ENCODE results near the gene CCDC149. TPM values are rescaled to one million over a fixed set of nuclear protein-coding genes. Genes with fewer than 3 reads are reported as not detected.

Gene CCDC149
- total RNA-seq, 1 experiment from 2014 or later = 7.9 TPM

- H3K27ac ChIP-seq (ENCODE audit: low read length) = no peak overlapping the region
- no peaks in the 10 kb centered on the region for H3K36me3 ChIP-seq (ENCODE audit: low read depth, low read length)
- DNase-seq (no peak), ATAC-seq (no peak)
- no peak overlapping the region for H2AFZ ChIP-seq (ENCODE audit: low read length)
- CTCF ChIA-PET = no interaction called here
- peaks cover 8% of the 10 kb centered on the region for H3K4me1 ChIP-seq (ENCODE audit: insufficient read depth, low read length)
- H3K9me2 ChIP-seq (replicated peaks; ENCODE audit: low read length) = no peaks in the 10 kb centered on the region
- no peaks in the 10 kb centered on the region for H3K9me3 ChIP-seq (ENCODE audit: low read length)
- intact Hi-C loops (cut with micrococcal nuclease) = no loop called here
- no peaks in the 10 kb centered on the region for H3K79me2 ChIP-seq (ENCODE audit: low read length)
- POLR2A ChIA-PET (ENCODE audit: unreplicated experiment) = no interaction called here
- no peak overlapping the region for H3K4me3 ChIP-seq (ENCODE audit: low read length)
- no peak for TF ChIP-seq EZH2phosphoT487 (IDR thresholded peaks at IDR 0.05; ENCODE audit: borderline replicate concordance, low read length)
- TF ChIP-seq EZH2 (IDR thresholded peaks at IDR 0.05; ENCODE audit: low read length, unreplicated experiment) = no peak
- TF ChIP-seq, protein P1, sequence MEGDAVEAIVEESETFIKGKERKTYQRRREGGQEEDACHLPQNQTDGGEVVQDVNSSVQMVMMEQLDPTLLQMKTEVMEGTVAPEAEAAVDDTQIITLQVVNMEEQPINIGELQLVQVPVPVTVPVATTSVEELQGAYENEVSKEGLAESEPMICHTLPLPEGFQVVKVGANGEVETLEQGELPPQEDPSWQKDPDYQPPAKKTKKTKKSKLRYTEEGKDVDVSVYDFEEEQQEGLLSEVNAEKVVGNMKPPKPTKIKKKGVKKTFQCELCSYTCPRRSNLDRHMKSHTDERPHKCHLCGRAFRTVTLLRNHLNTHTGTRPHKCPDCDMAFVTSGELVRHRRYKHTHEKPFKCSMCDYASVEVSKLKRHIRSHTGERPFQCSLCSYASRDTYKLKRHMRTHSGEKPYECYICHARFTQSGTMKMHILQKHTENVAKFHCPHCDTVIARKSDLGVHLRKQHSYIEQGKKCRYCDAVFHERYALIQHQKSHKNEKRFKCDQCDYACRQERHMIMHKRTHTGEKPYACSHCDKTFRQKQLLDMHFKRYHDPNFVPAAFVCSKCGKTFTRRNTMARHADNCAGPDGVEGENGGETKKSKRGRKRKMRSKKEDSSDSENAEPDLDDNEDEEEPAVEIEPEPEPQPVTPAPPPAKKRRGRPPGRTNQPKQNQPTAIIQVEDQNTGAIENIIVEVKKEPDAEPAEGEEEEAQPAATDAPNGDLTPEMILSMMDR (conservative IDR thresholded peaks at IDR 0.05; ENCODE audit: low read depth, low read length) = no peak
- no peaks in the 10 kb centered on the region for H3K27me3 ChIP-seq (ENCODE audit: low read length)
- no peaks in the 10 kb centered on the region for H3F3A ChIP-seq (ENCODE audit: low read length, unreplicated experiment)
- no TSS peak for BruUV-seq (replicated peaks)
- H3K4me2 ChIP-seq (ENCODE audit: low read length) = no peak overlapping the region
- no peak overlapping the region for H3K9ac ChIP-seq (ENCODE audit: low read length)
- H4K20me1 ChIP-seq (ENCODE audit: low read length) = no peaks in the 10 kb centered on the region
These were observed 20.6 kb downstream of the CCDC149 start for GRCh38 chr4:24892278-24892677.

DNA sequence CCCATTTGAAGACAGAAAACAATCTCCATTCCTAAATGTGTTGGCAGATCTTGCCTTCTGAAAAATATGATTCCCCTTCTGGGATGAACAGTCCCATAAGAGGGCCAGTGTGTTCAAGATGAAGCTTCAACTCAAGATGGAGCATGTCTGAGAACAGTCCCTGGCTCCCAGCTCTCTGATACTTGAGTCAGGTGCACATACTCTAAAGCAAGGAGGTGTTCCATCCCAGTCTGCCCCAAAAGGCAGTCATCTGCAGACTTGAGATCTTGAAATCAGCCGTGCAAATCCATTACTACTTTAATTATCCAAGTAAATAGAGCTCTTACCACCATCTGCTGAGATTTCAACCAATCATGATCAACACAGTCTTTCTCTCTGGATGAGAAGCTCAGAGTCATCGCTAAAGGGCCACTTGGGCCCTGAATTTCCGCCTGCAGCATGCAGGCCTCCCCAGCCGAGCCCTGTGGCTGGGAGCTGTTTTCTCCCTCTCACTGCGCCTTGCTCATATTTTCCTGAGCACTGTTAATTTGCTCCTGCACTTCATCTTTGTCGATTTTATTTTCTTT is 22.2 kb downstream of the CCDC149 start:
- Histone ChIP-seq H3K4me2 (ENCODE audit: low read length) (no peak overlapping the region), H3K4me1 (ENCODE audit: insufficient read depth, low read length) (peaks cover 8% of the 10 kb centered on the region), H4K20me1 (ENCODE audit: low read length) (no peaks in the 10 kb centered on the region), H3K27me3 (ENCODE audit: low read length) (no peaks in the 10 kb centered on the region), H3F3A (ENCODE audit: low read length, unreplicated experiment) (no peaks in the 10 kb centered on the region), H3K9me2 (replicated peaks; ENCODE audit: low read length) (no peaks in the 10 kb centered on the region), H3K9ac (ENCODE audit: low read length) (no peak overlapping the region), H3K4me3 (ENCODE audit: low read length) (no peak overlapping the region), H3K9me3 (ENCODE audit: low read length) (no peaks in the 10 kb centered on the region), H3K36me3 (ENCODE audit: low read depth, low read length) (no peaks in the 10 kb centered on the region), H2AFZ (ENCODE audit: low read length) (no peak overlapping the region), H3K27ac (ENCODE audit: low read length) (no peak overlapping the region), H3K79me2 (ENCODE audit: low read length) (no peaks in the 10 kb centered on the region)
- ATAC-seq (no peak), DNase-seq (no peak)
- ChIA-PET POLR2A (ENCODE audit: unreplicated experiment) (no interaction called here), CTCF (no interaction called here)
- no TSS peak for BruUV-seq (replicated peaks)
- intact Hi-C loops (cut with micrococcal nuclease) = no loop called here
- TF ChIP-seq EZH2phosphoT487 (IDR thresholded peaks at IDR 0.05; ENCODE audit: borderline replicate concordance, low read length) = no peak

DNA sequence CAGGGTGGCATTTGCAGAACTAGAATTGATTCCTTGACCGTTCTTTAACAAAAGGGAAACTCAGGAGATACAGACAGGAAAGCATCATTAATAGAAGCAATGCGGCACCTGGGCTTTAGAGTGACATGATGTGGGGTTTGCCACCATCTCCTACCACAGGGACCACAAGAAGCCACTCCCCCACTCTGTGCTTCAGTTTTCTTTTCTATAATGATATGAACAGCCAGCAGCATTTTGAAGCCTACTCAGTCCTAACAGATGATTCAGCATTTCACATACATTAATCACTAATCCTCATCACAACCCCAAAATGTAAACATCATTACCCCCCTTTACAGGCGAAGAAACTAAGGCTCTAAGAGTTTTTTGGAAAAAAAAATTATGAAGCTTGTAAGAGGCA is 22.9 kb downstream of the CCDC149 start:
- CTCF ChIA-PET = no interaction called here
- POLR2A ChIA-PET (ENCODE audit: unreplicated experiment) = no interaction called here
- Histone ChIP-seq H3K4me1 (ENCODE audit: insufficient read depth, low read length) (peaks cover 8% of the 10 kb centered on the region), H3F3A (ENCODE audit: low read length, unreplicated experiment) (no peaks in the 10 kb centered on the region), H3K27me3 (ENCODE audit: low read length) (no peaks in the 10 kb centered on the region), H2AFZ (ENCODE audit: low read length) (no peak overlapping the region), H3K79me2 (ENCODE audit: low read length) (no peaks in the 10 kb centered on the region), H3K4me3 (ENCODE audit: low read length) (no peak overlapping the region), H3K36me3 (ENCODE audit: low read depth, low read length) (no peaks in the 10 kb centered on the region), H3K9me2 (replicated peaks; ENCODE audit: low read length) (no peaks in the 10 kb centered on the region), H3K27ac (ENCODE audit: low read length) (no peak overlapping the region), H3K9ac (ENCODE audit: low read length) (no peak overlapping the region), H3K9me3 (ENCODE audit: low read length) (no peaks in the 10 kb centered on the region), H4K20me1 (ENCODE audit: low read length) (no peaks in the 10 kb centered on the region), H3K4me2 (ENCODE audit: low read length) (no peak overlapping the region)
- ATAC-seq (peak; percentile 56), DNase-seq (peak; percentile 43)
- TF ChIP-seq EZH2 (IDR thresholded peaks at IDR 0.05; ENCODE audit: low read length, unreplicated experiment) = no peak
- TF ChIP-seq, protein P1 (conservative IDR thresholded peaks at IDR 0.05; ENCODE audit: low read depth, low read length) = no peak
- TF ChIP-seq EZH2phosphoT487 (IDR thresholded peaks at IDR 0.05; ENCODE audit: borderline replicate concordance, low read length) = no peak
- no TSS peak for BruUV-seq (replicated peaks)
- intact Hi-C loops (cut with micrococcal nuclease) = no loop called here
